ENCODE results near the gene RFT1. TPM values are rescaled to one million over a fixed set of nuclear protein-coding genes. Genes with fewer than 3 reads are reported as not detected.

Gene RFT1
- polyA plus RNA-seq, 3 donors = 8.2 to 34.9 (median 25.6) TPM

GRCh38 chr3:53072653-53073552, 57.3 kb downstream of the RFT1 start:
- H3K9me3 Mint-ChIP-seq = no peaks in the 10 kb centered on the region
- Histone ChIP-seq H3K27ac (ENCODE audit: low read depth in 1 of 2, low read length in 2 of 2) (peak overlapping the region; percentile 24 to 72), H3K4me1 (ENCODE audit: control insufficient read depth in 1 of 2, insufficient read depth in 2 of 2, low read length in 2 of 2) (peaks cover 19 to 26% of the 10 kb centered on the region in 2 donors), H3K27me3 (ENCODE audit: control insufficient read depth in 2 of 2, insufficient read depth in 2 of 2, low read length in 2 of 2) (no peaks in the 10 kb centered on the region), H3K4me2 (replicated peaks; ENCODE audit: extremely low read depth, low read length, poor library complexity, severe bottlenecking) (peak overlapping the region; percentile 94), H3K79me2 (ENCODE audit: insufficient read depth, low read length) (no peaks in the 10 kb centered on the region), H3K36me3 (replicated peaks in 1 of 2; ENCODE audit: control insufficient read depth in 1 of 2, insufficient read depth in 2 of 2, low read length in 2 of 2) (no peaks in the 10 kb centered on the region), H4K20me1 (ENCODE audit: insufficient read depth, low read length) (no peaks in the 10 kb centered on the region), H3K4me3 (replicated peaks in 1 of 3; ENCODE audit: low read depth in 2 of 3, low read length in 3 of 3) (peak overlapping the region; percentile 64 to 99 (median 92)), H3K9ac (ENCODE audit: insufficient read depth, low read length, poor library complexity, severe bottlenecking) (peak overlapping the region; percentile 71), H3K9me3 (replicated peaks in 1 of 2; ENCODE audit: control insufficient read depth in 1 of 2, insufficient read depth in 1 of 2, low read length in 2 of 2) (no peaks in the 10 kb centered on the region), H2AFZ (ENCODE audit: insufficient read depth, low read depth, low read length, poor library complexity, severe bottlenecking) (peak overlapping the region; percentile 100)
- H3K4me3 Mint-ChIP-seq = peak overlapping the region; percentile 90 to 95
- peaks cover 3 to 6% (median 6%) of the 10 kb centered on the region in 3 donors for H3K27me3 Mint-ChIP-seq (ENCODE audit: low read depth in 3 of 3)
- intact Hi-C loops (cut with micrococcal nuclease) = loop anchor here (5.0 to 10.0 kb wide), 5 partner anchors 138 to 328 kb away; no protein-coding TSS in a partner anchor
- peaks cover 3 to 6% of the 10 kb centered on the region in 2 donors for H3K36me3 Mint-ChIP-seq
- WGBS (ENCODE audit: insufficient coverage) = under 1% methylated on average over 27 of the region's 32 CpGs
- DNase-seq = peak; percentile 69 to 74 (median 73)
- H3K27ac Mint-ChIP-seq = peak overlapping the region; percentile 68 to 90 (median 79)
- peak; percentile 98 for TF ChIP-seq CTCF (IDR thresholded peaks at IDR 0.05)
- peaks cover 23% of the 10 kb centered on the region for H3K4me1 Mint-ChIP-seq

GRCh38 chr3:53071882-53072431, 58.3 kb downstream of the RFT1 start:
- H3K27me3 Mint-ChIP-seq (ENCODE audit: low read depth in 3 of 3) = peaks cover 3 to 6% (median 4%) of the 10 kb centered on the region in 3 donors

More at GRCh38 chr3:53071882-53072431, 58.3 kb downstream of the RFT1 start:
- H4K20me1 ChIP-seq (ENCODE audit: insufficient read depth, low read length) = no peaks in the 10 kb centered on the region
- H3K4me3 ChIP-seq (replicated peaks in 1 of 3; ENCODE audit: low read depth in 2 of 3, low read length in 3 of 3) = peak overlapping the region in 1 of 3 experiments; percentile 92
- Mint-ChIP-seq H3K27ac (no peak overlapping the region), H3K4me1 (peaks cover 21% of the 10 kb centered on the region), H3K36me3 (peaks cover 0 to 6% of the 10 kb centered on the region in 2 donors), H3K9me3 (no peaks in the 10 kb centered on the region), H3K4me3 (no peak overlapping the region)
- 91% methylated on average over 9 of the region's 11 CpGs for WGBS (ENCODE audit: insufficient coverage)
- DNase-seq = no peak
- H3K27me3 ChIP-seq (ENCODE audit: control insufficient read depth in 2 of 2, insufficient read depth in 2 of 2, low read length in 2 of 2) = no peaks in the 10 kb centered on the region
- TF ChIP-seq CTCF (IDR thresholded peaks at IDR 0.05) = no peak
- no peaks in the 10 kb centered on the region for H3K9me3 ChIP-seq (replicated peaks in 1 of 2; ENCODE audit: control insufficient read depth in 1 of 2, insufficient read depth in 1 of 2, low read length in 2 of 2)
- peak overlapping the region; percentile 100 for H2AFZ ChIP-seq (ENCODE audit: insufficient read depth, low read depth, low read length, poor library complexity, severe bottlenecking)
- H3K9ac ChIP-seq (ENCODE audit: insufficient read depth, low read length, poor library complexity, severe bottlenecking) = no peak overlapping the region
- H3K36me3 ChIP-seq (replicated peaks in 1 of 2; ENCODE audit: control insufficient read depth in 1 of 2, insufficient read depth in 2 of 2, low read length in 2 of 2) = no peaks in the 10 kb centered on the region
- H3K27ac ChIP-seq (ENCODE audit: low read depth in 1 of 2, low read length in 2 of 2) = no peak overlapping the region
- peaks cover 19 to 26% of the 10 kb centered on the region in 2 donors for H3K4me1 ChIP-seq (ENCODE audit: control insufficient read depth in 1 of 2, insufficient read depth in 2 of 2, low read length in 2 of 2)
- intact Hi-C loops (cut with micrococcal nuclease) = loop anchor here (5.0 to 10.0 kb wide), 5 partner anchors 137 to 327 kb away; no protein-coding TSS in a partner anchor
- peak overlapping the region; percentile 94 for H3K4me2 ChIP-seq (replicated peaks; ENCODE audit: extremely low read depth, low read length, poor library complexity, severe bottlenecking)
- H3K79me2 ChIP-seq (ENCODE audit: insufficient read depth, low read length) = no peaks in the 10 kb centered on the region

Measured in CD14-positive monocyte (primary cell).